Right atrium auricular region (tissue), 2 donors: ENCODE measurements around the gene RAD51B. TPM values are rescaled to one million over a fixed set of nuclear protein-coding genes. Genes with fewer than 3 reads are reported as not detected.
A peak's percentile ranks its signal among the peaks of the same experiment; 100 is the strongest.
"Not testable (repeated sequence)": the region's sequence is repeated elsewhere in the genome, so short reads cannot be mapped to it uniquely, and the experiment has no call there.

Source experiments
- DNase-seq: peaks from one replicate; pipeline ENCODE4 v3.0.0-alpha.2; 2019; ENCODE audit warnings: low spot score
- H3K27ac ChIP-seq, 2 donors: fragments of 200-600 bp; sonication (generic); 1 replicate in 1 of 2; 2 replicates in 1 of 2; pipeline ENCODE4 v1.5.1; 2016 to 2019
- H3K27me3 ChIP-seq, 2 donors: fragments of 200-600 bp; sonication (generic); one replicate each; pipeline versions ENCODE4 v1.5.1 to v1.6.0; 2017 to 2019
- H3K36me3 ChIP-seq: fragments of 200-600 bp; sonication (generic); one replicate; pipeline ENCODE4 v1.5.1; 2016
- H3K4me1 ChIP-seq, 2 donors: fragments of 200-600 bp; sonication (generic); one replicate each; pipeline versions ENCODE4 v1.5.1 to v1.6.0; 2017 to 2019
- H3K4me3 ChIP-seq, 2 donors: fragments of 200-600 bp; sonication (generic); 1 replicate in 1 of 2; 2 replicates in 1 of 2; pipeline ENCODE4 v1.5.1; 2017 to 2019; ENCODE audit warnings: mild to moderate bottlenecking in 1 of 2, moderate library complexity in 1 of 2
- H3K9me3 ChIP-seq, 2 donors: fragments of 200-600 bp; sonication (generic); one replicate each; pipeline ENCODE4 v1.5.1; 2019
- total RNA-seq, 2 donors: library from RNA; depleted of rRNA; stranded (reverse); fragments of >200 nt; gene quantifications; one replicate each; pipeline ENCODE4 v1.1.0, GENCODE V29; 2016
- TF ChIP-seq, protein P1 (sequence below), 2 donors: fragments of 200-600 bp; sonication (generic); IDR thresholded peaks; one replicate each; pipeline ENCODE4 v1.5.1; 2019; ENCODE audit warnings: antibody characterized with exemption in 2 of 2

RAD51B gene
- total RNA-seq, 2 donors from 2014 or later, result 1.2 to 1.5 TPM

- Histone ChIP-seq H3K27ac (peak overlapping the region; percentile 1 to 16), H3K4me1 (peaks cover 0 to 27% of the 10 kb centered on the region in 2 donors), H3K27me3 (no peaks in the 10 kb centered on the region), H3K9me3 (no peaks in the 10 kb centered on the region), H3K4me3 (no peak overlapping the region), H3K36me3 (no peaks in the 10 kb centered on the region)
- peak; percentile 88 for DNase-seq
- TF ChIP-seq, protein P1, sequence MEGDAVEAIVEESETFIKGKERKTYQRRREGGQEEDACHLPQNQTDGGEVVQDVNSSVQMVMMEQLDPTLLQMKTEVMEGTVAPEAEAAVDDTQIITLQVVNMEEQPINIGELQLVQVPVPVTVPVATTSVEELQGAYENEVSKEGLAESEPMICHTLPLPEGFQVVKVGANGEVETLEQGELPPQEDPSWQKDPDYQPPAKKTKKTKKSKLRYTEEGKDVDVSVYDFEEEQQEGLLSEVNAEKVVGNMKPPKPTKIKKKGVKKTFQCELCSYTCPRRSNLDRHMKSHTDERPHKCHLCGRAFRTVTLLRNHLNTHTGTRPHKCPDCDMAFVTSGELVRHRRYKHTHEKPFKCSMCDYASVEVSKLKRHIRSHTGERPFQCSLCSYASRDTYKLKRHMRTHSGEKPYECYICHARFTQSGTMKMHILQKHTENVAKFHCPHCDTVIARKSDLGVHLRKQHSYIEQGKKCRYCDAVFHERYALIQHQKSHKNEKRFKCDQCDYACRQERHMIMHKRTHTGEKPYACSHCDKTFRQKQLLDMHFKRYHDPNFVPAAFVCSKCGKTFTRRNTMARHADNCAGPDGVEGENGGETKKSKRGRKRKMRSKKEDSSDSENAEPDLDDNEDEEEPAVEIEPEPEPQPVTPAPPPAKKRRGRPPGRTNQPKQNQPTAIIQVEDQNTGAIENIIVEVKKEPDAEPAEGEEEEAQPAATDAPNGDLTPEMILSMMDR (IDR thresholded peaks at IDR 0.05), result no peak
Observed at GRCh38 chr14:68695326-68695768, 875.8 kb downstream of the RAD51B start.

DNA sequence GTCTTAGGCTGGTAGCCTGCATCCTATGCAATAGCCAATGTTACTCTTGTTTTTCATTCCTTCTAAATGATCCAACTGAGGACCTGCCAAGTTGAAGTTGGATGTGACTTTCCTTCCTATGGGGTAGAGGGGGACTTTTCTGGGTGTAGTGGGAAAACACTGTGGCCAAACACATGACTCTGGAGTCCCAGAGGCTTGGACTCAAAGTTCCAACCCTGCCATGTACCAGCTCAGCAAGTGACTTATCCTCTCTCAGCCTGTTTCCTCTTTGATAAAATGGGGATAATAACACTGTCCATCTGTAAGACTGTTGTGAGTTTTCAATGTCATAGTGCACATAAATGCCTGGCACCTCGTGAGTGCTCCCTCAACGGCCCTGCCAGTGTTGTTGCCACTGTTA is 876.3 kb downstream of the RAD51B start:
- Histone ChIP-seq H3K36me3 (no peaks in the 10 kb centered on the region), H3K27me3 (no peaks in the 10 kb centered on the region), H3K4me1 (peaks cover 0 to 27% of the 10 kb centered on the region in 2 donors), H3K4me3 (no peak overlapping the region), H3K27ac (no peak overlapping the region), H3K9me3 (no peaks in the 10 kb centered on the region)
- no peak for DNase-seq
- TF ChIP-seq, protein P1 (IDR thresholded peaks at IDR 0.05), result no peak

DNA sequence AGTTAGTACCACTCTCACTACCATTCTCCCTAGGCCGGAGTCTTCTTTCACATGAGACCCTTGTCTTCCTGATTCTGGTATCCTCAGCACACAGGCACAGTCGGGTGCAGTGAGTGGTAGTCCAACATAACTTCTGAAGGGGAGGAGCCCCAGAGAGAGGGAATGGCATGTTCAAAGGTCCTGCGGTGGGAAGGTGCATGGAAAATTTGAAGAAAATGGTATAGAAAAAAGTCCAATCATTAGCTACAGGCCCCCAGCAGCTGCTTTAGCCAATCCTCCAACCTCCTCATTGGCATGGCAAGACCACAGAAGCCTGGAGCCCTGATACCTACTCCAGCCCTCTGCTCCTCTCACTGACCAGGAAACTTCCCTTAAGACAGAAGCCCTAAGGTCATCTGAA is 876.7 kb downstream of the RAD51B start:
- peaks cover 0 to 27% of the 10 kb centered on the region in 2 donors for H3K4me1 ChIP-seq
- H3K36me3 ChIP-seq, result no peaks in the 10 kb centered on the region
- H3K9me3 ChIP-seq, result no peaks in the 10 kb centered on the region
- no peak for DNase-seq
- H3K4me3 ChIP-seq, result no peak overlapping the region
- no peak overlapping the region for H3K27ac ChIP-seq
- no peaks in the 10 kb centered on the region for H3K27me3 ChIP-seq
- TF ChIP-seq, protein P1 (IDR thresholded peaks at IDR 0.05), result no peak

GRCh38 chr14:68696721-68697495 is 877.3 kb downstream of the RAD51B start:
- peaks cover 0 to 27% of the 10 kb centered on the region in 2 donors for H3K4me1 ChIP-seq

GRCh38 chr14:68698773-68699172 is 879.2 kb downstream of the RAD51B start:
- not testable (repeated sequence) for DNase-seq, H3K9me3 ChIP-seq, H3K36me3 ChIP-seq

More at GRCh38 chr14:68696721-68697495, 877.3 kb downstream of the RAD51B start:
- no peaks in the 10 kb centered on the region for H3K36me3 ChIP-seq
- no peaks in the 10 kb centered on the region for H3K27me3 ChIP-seq
- no peak overlapping the region for H3K4me3 ChIP-seq
- TF ChIP-seq, protein P1 (IDR thresholded peaks at IDR 0.05), result no peak
- no peak overlapping the region for H3K27ac ChIP-seq
- DNase-seq, result no peak
- H3K9me3 ChIP-seq, result no peaks in the 10 kb centered on the region

GRCh38 chr14:68701001-68701741 is 881.6 kb downstream of the RAD51B start:
- Histone ChIP-seq H3K4me3 (no peak overlapping the region), H3K9me3 (no peaks in the 10 kb centered on the region), H3K27me3 (no peaks in the 10 kb centered on the region), H3K27ac (no peak overlapping the region), H3K36me3 (no peaks in the 10 kb centered on the region), H3K4me1 (peaks cover 0 to 20% of the 10 kb centered on the region in 2 donors)
- DNase-seq, result no peak
- TF ChIP-seq, protein P1 (IDR thresholded peaks at IDR 0.05), result no peak

More at GRCh38 chr14:68698773-68699172, 879.2 kb downstream of the RAD51B start:
- not testable (repeated sequence) for H3K27ac ChIP-seq, H3K27me3 ChIP-seq, H3K4me3 ChIP-seq
- peaks cover 0 to 10% of the 10 kb centered on the region in 2 donors for H3K4me1 ChIP-seq
